Smooth muscle cell of the brain vasculature (primary cell): ENCODE data around the gene ATP10A.
"Not testable (repeated sequence)": the region's sequence is repeated elsewhere in the genome, so short reads cannot be mapped to it uniquely, and the experiment has no call there.

Experiments
- DNase-seq: peaks from one replicate; pipeline ENCODE4 v3.0.0-alpha.2; 2012; ENCODE audit warnings: low read depth, low spot score

Gene ATP10A

DNA sequence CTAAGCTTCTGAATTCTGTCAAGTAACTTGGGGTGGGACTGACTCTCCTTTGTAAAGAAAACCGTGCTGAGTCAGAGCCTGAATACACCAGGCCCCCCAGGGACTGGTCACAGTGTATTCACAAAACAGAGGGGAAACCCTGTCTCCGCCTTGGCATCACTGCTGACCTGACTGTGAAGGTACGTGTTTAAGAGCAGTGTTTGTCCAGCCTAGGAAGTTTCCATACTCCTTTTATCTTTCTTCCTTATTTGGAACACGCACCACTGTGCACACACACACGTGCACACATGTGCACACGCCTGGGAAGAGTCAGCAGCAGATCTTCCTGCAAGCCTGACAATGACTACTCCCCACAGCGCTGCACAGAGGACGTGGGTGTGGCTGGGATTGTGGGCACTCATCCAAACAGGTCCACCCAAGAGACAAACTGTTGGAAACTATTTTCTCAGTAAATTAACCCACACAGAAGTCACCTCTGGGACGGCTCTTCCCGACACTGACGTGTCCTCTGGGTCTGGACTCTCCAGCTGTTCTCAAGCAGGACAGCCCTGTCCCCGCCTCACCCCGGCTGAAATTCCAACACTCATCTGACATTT lies 87.7 kb downstream of the ATP10A start:
- DNase-seq, result no peak

DNA sequence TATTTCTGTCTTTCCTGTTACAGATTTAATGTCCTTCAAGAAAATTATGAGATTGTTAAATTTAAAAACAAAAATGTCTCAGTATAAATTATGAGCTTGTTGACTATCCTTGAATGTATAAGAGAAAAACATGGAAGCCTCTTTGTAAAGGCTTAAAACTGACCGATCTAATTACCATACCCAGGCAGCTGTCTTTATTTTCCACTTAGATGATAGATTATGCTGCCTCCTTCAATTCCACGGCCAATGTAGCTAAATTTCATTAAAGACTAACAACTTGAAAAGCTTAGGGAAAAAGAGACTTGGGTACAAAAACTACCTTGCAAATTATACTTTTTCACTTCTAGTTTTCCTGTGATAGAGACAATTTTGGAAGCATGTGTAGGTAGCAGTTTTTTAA lies 88.3 kb downstream of the ATP10A start:
- no peak for DNase-seq

DNA sequence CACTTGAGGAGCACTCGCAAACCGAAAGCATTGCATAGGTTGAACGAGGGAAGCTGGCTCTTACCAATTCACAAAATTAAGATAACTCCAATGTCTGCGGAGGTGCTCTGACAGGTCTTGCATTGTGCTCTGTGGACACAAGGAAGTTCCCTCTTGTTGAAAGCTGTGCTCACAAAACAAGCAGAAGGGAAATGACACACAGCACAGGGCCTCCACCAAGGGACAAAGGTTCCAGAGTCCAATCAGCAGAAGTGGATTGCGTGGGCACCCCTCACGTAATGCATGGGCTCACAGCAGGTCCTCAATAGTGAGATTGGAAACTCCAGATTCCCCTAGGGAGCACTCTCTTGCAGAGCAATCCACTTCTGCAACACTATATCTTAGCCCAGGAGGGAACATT lies 89.9 kb downstream of the ATP10A start:
- no peak for DNase-seq

GRCh38 chr15:25772500-25772899 lies 90.6 kb downstream of the ATP10A start:
- no peak for DNase-seq

DNA sequence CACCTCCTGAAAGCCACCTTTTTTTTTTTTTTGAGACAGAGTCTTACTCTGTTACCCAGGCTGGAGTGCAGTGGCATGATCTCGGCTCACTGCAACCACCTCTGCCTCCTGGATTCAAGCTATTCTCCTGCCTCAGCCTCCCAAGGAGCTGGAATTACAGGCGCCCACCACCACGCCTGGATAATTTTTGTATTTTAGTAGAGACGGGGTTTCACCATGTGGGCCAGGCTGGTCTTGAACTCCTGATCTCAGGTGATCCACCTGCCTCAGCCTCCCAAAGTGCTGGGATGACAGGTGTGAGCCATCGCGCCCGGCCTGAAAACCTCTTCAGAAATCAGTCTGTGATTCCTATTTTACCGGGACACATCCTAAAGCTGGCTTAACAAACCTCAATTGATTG lies 91.4 kb downstream of the ATP10A start:
- not testable (repeated sequence) for DNase-seq

GRCh38 chr15:25771338-25771706 lies 91.8 kb downstream of the ATP10A start:
- no peak for DNase-seq

GRCh38 chr15:25770618-25771337 lies 92.3 kb downstream of the ATP10A start:
- no peak for DNase-seq

DNA sequence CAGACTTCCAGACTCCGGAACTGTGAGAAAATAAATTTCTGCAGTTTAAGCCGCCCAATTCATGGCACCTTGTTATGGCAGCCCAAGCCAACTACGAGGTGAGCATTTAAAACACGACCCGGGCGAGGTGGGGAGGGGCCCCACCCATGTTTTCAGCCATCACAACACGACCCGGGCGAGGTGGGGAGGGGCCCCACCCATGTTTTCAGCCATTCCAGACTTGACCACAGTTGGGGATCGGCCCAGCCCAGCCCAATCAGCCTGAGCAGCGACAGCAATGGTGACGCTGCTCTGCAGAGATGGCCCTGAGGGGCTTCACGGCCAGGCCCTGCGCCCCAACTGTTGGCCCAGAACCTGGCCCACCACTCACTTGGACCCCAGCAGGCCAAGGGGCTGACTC lies 93.1 kb downstream of the ATP10A start:
- no peak for DNase-seq

- DNase-seq, result no peak
Observed at GRCh38 chr15:25768271-25768670, 94.9 kb downstream of the ATP10A start.

DNA sequence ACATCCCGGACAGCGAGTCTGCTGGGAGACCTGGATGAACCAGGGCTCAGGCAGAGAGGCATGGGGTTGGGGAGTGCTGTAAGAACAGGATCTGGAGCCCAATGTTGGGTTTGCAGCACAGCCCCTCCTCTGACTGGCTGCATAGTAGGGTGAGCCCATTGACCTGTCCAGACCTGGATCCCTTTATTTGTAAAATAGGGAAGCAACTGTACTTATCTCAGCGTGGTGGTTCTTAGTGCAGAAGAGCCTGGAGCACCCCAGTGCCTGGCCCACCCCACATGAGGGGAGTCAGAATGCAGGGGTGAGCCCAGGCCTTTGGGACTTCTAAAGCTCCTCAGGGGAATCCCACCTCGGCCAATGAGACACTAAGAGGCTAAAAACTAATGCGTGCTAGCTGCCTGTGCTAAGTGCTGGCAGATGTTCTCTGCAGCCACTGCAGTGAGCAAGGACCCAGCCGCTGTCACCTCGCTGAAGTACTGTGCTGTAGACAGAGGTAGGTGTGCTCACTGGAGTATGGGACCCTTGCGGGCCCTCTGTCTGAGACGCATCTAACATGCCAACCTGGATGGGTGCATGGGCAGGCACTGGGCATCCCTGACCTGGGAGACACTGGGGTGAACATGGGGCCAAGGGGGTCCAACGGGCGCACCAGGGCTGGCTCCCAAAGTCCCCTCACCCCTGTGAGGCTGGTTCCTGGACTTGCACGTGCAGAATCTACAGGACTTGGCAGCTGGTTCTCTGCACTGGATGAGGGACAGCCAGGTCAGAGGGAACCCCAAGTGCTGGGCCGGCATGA lies 95.6 kb downstream of the ATP10A start:
- no peak for DNase-seq

- DNase-seq, result no peak
Observed at GRCh38 chr15:25766417-25766816, 96.7 kb downstream of the ATP10A start.

DNA sequence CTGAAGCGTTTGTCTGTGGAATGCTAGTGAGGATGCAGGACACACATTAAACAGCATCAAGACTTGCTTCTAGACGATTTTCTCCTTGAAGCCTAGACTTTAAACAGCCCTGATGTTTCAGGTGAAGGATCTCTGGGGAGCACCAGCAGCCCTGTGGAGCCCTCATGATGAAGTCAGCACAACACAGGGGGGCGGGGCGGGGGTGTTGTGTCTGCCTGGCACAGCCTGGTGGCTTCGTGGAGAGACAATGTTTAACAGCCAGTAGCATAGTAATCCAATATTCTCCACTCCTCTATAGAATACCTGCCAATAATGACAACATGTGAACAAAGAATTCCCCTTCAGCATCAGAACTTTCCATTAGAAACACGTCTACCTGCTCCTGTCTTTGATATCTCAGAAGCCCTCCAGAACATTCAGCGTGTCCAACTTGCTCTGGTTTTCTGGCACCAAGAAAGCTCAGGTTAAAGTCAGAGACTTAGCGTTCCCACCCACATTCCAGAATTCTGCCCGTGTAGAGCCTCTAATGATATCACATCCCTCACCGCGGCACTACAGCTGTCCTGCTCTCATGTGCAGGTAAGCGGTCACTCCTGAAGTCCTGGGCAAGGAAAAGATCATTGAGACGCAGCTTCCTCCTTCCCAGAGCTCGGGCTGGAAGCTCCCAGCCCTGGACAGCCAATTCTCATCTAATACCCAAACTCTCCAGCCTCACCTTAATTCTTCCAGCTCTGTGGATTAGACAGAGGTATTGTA lies 98.0 kb downstream of the ATP10A start:
- DNase-seq, result no peak

- no peak for DNase-seq
Observed at GRCh38 chr15:25763954-25764353, 99.2 kb downstream of the ATP10A start.

- no peak for DNase-seq
Observed at GRCh38 chr15:25763331-25763751, 99.8 kb downstream of the ATP10A start.

DNA sequence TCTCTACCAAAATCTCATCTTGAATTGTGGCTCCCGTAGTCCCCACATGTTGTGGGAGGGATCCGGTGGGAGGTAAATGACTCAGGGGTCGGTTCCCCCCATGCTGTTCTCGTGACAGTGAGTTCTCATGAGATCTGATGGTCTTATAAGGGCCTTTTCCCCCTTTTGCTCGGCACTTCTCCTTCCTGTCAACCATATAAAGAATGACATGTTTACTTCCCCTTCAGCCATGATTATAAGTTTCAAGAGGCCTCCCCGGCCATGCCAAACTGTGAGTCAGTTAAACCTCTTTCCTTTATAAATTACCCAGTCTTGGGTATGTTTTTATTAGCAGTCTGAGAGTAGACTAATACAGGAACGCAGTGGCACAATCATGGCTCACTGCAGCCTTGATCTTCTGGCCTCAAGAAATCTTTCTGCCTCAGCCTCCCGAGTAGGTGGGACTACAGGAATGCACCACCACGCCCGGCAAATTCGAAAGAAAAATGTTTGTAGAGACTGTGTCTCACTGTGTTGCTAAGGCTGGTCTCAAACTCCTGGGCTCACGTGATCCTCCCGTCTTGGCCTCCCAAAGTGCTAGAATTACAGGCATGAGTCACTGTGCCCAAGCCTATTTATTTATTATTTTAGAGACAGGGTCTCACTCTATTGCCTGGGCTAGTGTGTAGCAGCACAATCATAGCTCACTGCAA lies 101.0 kb downstream of the ATP10A start:
- DNase-seq, result no peak

DNA sequence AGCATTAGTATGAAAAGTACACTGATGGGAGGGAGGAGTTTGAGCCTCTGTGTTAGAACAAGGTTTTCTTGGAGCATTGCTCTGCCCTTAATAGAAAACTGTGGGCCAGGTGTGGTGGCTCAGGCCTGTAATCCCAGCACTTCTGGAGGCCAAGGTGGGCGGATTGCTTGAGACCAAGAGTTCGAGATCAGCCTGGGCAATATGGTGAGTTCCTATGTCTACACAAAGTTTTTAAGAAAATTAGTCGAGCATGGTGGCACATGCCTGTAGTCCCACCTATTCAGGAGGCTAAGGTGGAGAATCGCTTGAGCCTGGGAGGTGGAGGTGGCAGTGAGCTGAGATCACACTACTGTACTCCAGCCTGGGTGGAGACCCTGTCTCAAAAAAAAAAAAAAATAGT lies 103.7 kb downstream of the ATP10A start:
- DNase-seq, result no peak

DNA sequence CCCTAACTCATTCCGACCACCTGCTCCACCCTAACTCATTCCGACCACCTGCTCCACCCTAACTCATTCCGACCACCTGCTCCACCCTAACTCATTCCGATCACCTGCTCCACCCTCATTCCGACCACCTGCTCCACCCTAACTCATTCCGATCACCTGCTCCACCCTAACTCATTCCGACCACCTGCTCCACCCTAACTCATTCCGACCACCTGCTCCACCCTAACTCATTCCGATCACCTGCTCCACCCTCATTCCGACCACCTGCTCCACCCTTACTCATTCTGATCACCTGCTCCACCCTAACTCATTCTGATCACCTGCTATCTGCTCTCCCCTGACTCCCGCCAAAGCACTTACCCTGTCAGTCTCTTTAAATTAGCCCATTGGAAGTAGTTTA lies 104.5 kb downstream of the ATP10A start:
- DNase-seq, result not testable (repeated sequence)

DNA sequence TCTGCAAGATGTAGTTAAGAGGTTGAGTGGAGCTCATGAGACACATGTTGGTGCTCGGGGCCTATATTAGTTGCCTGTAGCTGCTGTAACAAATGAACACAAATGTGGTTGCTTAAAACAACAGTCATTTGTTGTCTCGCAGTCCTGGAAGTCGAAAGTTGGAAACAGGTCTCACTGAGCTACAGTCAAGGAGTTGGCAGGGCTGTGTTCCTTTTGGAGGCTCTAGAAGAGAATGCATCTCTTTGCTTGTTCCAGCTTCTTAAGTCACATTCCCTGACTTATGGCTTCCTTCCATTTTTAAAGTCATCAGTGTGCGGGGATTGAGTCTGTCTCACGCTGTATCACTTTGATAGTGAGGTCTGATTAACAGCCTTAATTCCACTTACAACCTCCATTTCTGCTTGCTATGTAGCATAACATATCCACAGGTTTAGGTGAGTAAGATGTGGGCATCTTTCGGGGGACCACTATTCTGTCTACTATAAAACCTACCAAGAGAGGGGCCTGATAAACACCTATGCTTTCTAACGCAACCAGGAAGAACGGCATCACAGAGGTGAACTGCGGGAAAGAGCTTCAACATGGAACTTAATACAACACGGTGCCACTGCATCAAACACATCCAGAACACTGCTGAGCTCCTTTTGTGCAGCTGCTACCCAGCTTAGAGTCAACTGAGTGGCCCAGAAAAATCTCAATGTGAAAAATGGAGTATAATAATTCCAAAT lies 119.4 kb downstream of the ATP10A start:
- no peak for DNase-seq

DNA sequence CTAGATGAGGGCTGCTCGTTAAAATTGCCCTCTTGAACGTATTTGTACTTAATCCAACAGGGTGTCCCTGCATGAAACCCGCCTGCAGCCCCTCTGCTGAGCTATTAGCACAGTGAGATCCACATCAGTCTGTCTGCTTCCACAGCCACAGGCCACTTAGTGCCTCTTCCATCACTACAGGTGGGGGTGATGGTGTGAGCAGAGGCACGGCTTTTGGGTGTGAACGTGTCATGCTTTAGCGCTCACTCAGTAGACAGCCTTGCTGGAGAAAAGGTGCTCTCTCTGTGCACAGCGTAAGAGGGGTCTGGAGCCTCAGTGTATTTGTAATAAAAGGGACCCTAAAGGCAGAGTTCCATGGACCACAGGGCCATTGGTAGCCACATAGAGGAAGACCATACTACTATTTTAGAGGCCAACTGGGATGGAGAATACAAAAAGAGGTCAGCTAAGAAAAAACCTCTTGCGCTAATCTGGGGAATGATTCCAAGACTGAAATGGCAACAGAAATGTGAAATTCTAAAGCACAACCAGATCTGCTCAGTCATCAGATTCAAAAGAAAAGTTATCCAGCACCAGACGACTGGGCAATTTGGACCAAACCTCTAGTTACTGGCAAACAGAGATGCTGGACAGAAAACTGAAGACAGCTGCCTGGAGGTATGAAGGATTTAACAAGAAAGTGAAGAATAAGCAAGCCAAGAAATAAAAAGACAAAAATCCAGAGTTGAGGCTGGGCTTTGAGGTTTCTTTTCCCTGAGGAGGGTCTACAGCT lies 120.2 kb downstream of the ATP10A start:
- DNase-seq, result no peak
